WTC11 (cell line): ENCODE measurements around the gene IL1RN. TPM values are rescaled to one million over a fixed set of nuclear protein-coding genes. Genes with fewer than 3 reads are reported as not detected.

Experiments
- ATAC-seq: fragments of 200-7000 bp; cut with Tn5 transposase; 2 replicates; pipeline ENCODE4 v1.10.0; 2021; ENCODE audit warnings: mild to moderate bottlenecking, moderate library complexity
- CTCF ChIA-PET: fragments of 300-600 bp; sonication (Branson Sonifier 250); formaldehyde crosslinking; loops from one replicate; lab custom pipeline; 2021; ENCODE audit warnings: antibody characterized with exemption; lab: Charles Lee
- POLR2A ChIA-PET: fragments of 350-600 bp; sonication (Branson Sonifier 250); formaldehyde crosslinking; loops from one replicate; lab custom pipeline; 2021; ENCODE audit warnings: antibody characterized with exemption; lab: Charles Lee
- DNase-seq: peaks from one replicate; pipeline ENCODE4 v3.0.0; 2021; ENCODE audit warnings: low spot score
- H3K27ac Mint-ChIP-seq: 2 replicates; pipeline ENCODE4 v1.8.0; 2021; ENCODE audit warnings: mixed read lengths
- H3K27me3 Mint-ChIP-seq: 2 replicates; pipeline ENCODE4 v1.8.0; 2021; ENCODE audit warnings: low read depth, mild to moderate bottlenecking, moderate library complexity, mixed read lengths
- H3K36me3 Mint-ChIP-seq: 2 replicates; pipeline ENCODE4 v1.8.0; 2021; ENCODE audit warnings: mixed read lengths
- H3K4me1 Mint-ChIP-seq: 2 replicates; pipeline ENCODE4 v1.8.0; 2022; ENCODE audit warnings: mixed read lengths
- H3K4me3 Mint-ChIP-seq: 2 replicates; pipeline ENCODE4 v1.8.0; 2021; ENCODE audit warnings: mild to moderate bottlenecking, moderate library complexity, mixed read lengths
- H3K9me3 Mint-ChIP-seq: 2 replicates; pipeline ENCODE4 v1.8.0; 2021; ENCODE audit warnings: mixed read lengths
- CREB1 ChIP-seq: sonication (generic); formaldehyde crosslinking; IDR thresholded peaks from 2 replicates; pipeline ENCODE4 v1.8.0; 2023; ENCODE audit warnings: mild to moderate bottlenecking, missing genetic modification reagents
- CREM ChIP-seq: sonication (generic); formaldehyde crosslinking; IDR thresholded peaks from 2 replicates; pipeline ENCODE4 v1.8.1; 2022; ENCODE audit warnings: mild to moderate bottlenecking, missing genetic modification reagents, moderate library complexity
- ESRRA ChIP-seq: sonication (generic); formaldehyde crosslinking; IDR thresholded peaks from 2 replicates; pipeline ENCODE4 v1.8.1; 2022; ENCODE audit warnings: mild to moderate bottlenecking, missing genetic modification reagents, borderline replicate concordance
- FOXK1 ChIP-seq: sonication (generic); formaldehyde crosslinking; IDR thresholded peaks from 2 replicates; pipeline ENCODE4 v1.8.0; 2022; ENCODE audit warnings: mild to moderate bottlenecking, moderate library complexity, missing genetic modification reagents
- GRHL2 ChIP-seq: fragments of 250-450 bp; sonication (Bioruptor Pico); IDR thresholded peaks from 2 replicates; pipeline ENCODE4 v1.8.0; 2022; ENCODE audit warnings: mild to moderate bottlenecking, moderate library complexity; ENCODE audit not compliant: insufficient replicate concordance, severe bottlenecking
- JAZF1 ChIP-seq: fragments of 250-450 bp; sonication (Bioruptor Pico); IDR thresholded peaks from 2 replicates; pipeline ENCODE4 v1.9.0; 2021; ENCODE audit warnings: moderate library complexity, mild to moderate bottlenecking, inconsistent platforms
- KAT7 ChIP-seq: sonication (generic); formaldehyde crosslinking; IDR thresholded peaks from 2 replicates; pipeline ENCODE4 v1.8.1; 2023; ENCODE audit warnings: missing genetic modification reagents, mild to moderate bottlenecking, borderline replicate concordance
- MXD4 ChIP-seq: fragments of 250-450 bp; sonication (Bioruptor Pico); IDR thresholded peaks from 2 replicates; pipeline ENCODE4 v1.8.0; 2021; ENCODE audit warnings: mild to moderate bottlenecking, moderate library complexity, borderline replicate concordance
- NFE2L1 ChIP-seq: sonication (generic); formaldehyde crosslinking; IDR thresholded peaks from 2 replicates; pipeline ENCODE4 v1.8.1; 2023; ENCODE audit warnings: missing genetic modification reagents
- OVOL2 ChIP-seq: fragments of 250-450 bp; sonication (Bioruptor Pico); IDR thresholded peaks from 2 replicates; pipeline ENCODE4 v1.9.0; 2021; ENCODE audit warnings: mild to moderate bottlenecking, borderline replicate concordance
- PREB ChIP-seq: sonication (generic); formaldehyde crosslinking; IDR thresholded peaks from 2 replicates; pipeline ENCODE4 v1.8.1; 2022; ENCODE audit warnings: mild to moderate bottlenecking, missing genetic modification reagents, moderate library complexity, borderline replicate concordance
- TEAD1 ChIP-seq: sonication (generic); formaldehyde crosslinking; IDR thresholded peaks from 2 replicates; pipeline ENCODE4 v1.8.0; 2022; ENCODE audit warnings: mild to moderate bottlenecking, missing genetic modification reagents
- ZNF138 ChIP-seq: sonication (generic); formaldehyde crosslinking; conservative IDR thresholded peaks from 2 replicates; pipeline ENCODE4 v1.8.1; 2022; ENCODE audit warnings: mild to moderate bottlenecking, moderate library complexity, missing genetic modification reagents
- ZNF423 ChIP-seq: fragments of 250-450 bp; sonication (Bioruptor Pico); IDR thresholded peaks from 2 replicates; pipeline ENCODE4 v2.1.2; 2022; ENCODE audit warnings: mild to moderate bottlenecking, moderate library complexity
- ZNF671 ChIP-seq: fragments of 250-450 bp; sonication (Bioruptor Pico); IDR thresholded peaks from 2 replicates; pipeline ENCODE4 v1.8.0; 2021; ENCODE audit warnings: mild to moderate bottlenecking
- total RNA-seq: library from RNA; stranded (reverse); gene quantifications from 3 replicates; pipeline ENCODE4 v1.2.3, GENCODE V29; 2021
- TF ChIP-seq, protein P1 (sequence below): sonication (generic); formaldehyde crosslinking; IDR thresholded peaks from 2 replicates; pipeline ENCODE4 v1.8.0; 2022; ENCODE audit warnings: mild to moderate bottlenecking, missing genetic modification reagents
- TF ChIP-seq, protein P2 (sequence below): sonication (generic); formaldehyde crosslinking; conservative IDR thresholded peaks from 2 replicates; pipeline ENCODE4 v1.8.1; 2022; ENCODE audit warnings: mild to moderate bottlenecking, missing genetic modification reagents

Gene IL1RN
- total RNA-seq, 1 experiment from 2014 or later = not detected

GRCh38 chr2:113113807-113114206 lies 13.6 kb upstream of the IL1RN start (continued):
- TF ChIP-seq ZNF138 (CRISPR knock-in tag) (no peak), PREB (CRISPR knock-in tag) (no peak)

DNA sequence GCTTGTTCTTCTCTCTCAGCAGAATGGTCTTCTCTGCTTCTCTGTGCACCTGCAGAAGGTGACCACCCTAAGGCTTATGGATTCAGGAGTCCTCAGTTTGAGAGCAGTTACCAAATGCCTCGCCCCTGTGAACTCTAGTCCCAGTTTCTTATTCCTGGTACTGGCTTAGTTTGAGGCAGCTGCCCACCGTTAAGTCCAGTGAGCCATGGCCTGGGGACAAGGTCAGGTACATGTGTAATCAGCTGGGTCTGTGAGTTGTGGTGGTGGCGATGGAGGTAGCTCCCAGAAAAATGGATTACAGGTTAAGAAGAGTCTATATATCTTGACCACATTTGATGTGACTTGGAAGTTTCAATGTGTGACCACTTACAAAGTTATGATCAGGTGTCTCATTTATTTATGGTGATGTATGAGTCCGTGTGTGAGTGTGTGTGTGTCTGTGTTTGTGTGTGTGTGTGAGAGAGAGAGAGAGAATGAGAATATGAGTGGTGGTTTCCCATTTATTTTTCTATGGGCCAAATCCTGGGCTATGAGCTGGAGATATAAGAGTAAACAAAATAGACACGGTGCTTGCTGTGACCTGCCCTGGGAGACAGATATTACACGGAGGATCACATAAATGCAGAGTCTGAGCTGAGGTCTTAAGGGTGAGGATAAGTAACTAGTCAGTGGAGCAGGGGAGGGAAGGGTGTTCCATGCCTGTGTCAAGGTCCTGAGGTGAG lies 13.0 kb upstream of the IL1RN start:
- no peak overlapping the region for H3K27ac Mint-ChIP-seq
- no peaks in the 10 kb centered on the region for H3K36me3 Mint-ChIP-seq
- no peak overlapping the region for H3K4me3 Mint-ChIP-seq
- ATAC-seq (no peak), DNase-seq (no peak)
- no peaks in the 10 kb centered on the region for H3K27me3 Mint-ChIP-seq
- ChIA-PET CTCF (interaction anchor here (1.0 to 1.9 kb wide), 2 partner anchors 23 to 34 kb away, joined by 3 to 9 read pairs; no protein-coding TSS in a partner anchor), POLR2A (no interaction called here)
- TF ChIP-seq, protein P1, sequence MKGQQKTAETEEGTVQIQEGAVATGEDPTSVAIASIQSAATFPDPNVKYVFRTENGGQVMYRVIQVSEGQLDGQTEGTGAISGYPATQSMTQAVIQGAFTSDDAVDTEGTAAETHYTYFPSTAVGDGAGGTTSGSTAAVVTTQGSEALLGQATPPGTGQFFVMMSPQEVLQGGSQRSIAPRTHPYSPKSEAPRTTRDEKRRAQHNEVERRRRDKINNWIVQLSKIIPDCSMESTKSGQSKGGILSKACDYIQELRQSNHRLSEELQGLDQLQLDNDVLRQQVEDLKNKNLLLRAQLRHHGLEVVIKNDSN (CRISPR knock-in tag) = no peak
- no peaks in the 10 kb centered on the region for H3K9me3 Mint-ChIP-seq
- no peaks in the 10 kb centered on the region for H3K4me1 Mint-ChIP-seq

- Mint-ChIP-seq H3K36me3 (no peaks in the 10 kb centered on the region), H3K27me3 (peaks cover 5% of the 10 kb centered on the region; the same call in 1 of the 2 replicates)
Observed at GRCh38 chr2:113114996-113115395, 12.4 kb upstream of the IL1RN start.

GRCh38 chr2:113116100-113116958 lies 11.1 kb upstream of the IL1RN start:
- no peak for TF ChIP-seq GRHL2 (CRISPR knock-in tag)
- no peak for TF ChIP-seq CREM (CRISPR knock-in tag)
- Mint-ChIP-seq H3K27me3 (peaks cover 16% of the 10 kb centered on the region), H3K4me1 (no peaks in the 10 kb centered on the region), H3K9me3 (no peaks in the 10 kb centered on the region), H3K4me3 (no peak overlapping the region), H3K36me3 (no peaks in the 10 kb centered on the region), H3K27ac (no peak overlapping the region)
- DNase-seq (no peak), ATAC-seq (no peak)
- ChIA-PET CTCF (interaction anchor here (1.9 to 2.1 kb wide), 2 partner anchors 20 to 36 kb away, joined by 6 to 9 read pairs; no protein-coding TSS in a partner anchor), POLR2A (no interaction called here)

More at GRCh38 chr2:113114996-113115395, 12.4 kb upstream of the IL1RN start:
- H3K9me3 Mint-ChIP-seq = no peaks in the 10 kb centered on the region
- no peaks in the 10 kb centered on the region for H3K4me1 Mint-ChIP-seq
- TF ChIP-seq MXD4 (CRISPR knock-in tag) (no peak), KAT7 (CRISPR knock-in tag) (no peak), FOXK1 (CRISPR knock-in tag) (no peak), CREM (CRISPR knock-in tag) (no peak), JAZF1 (no peak), ESRRA (CRISPR knock-in tag) (no peak), ZNF423 (no peak), TEAD1 (CRISPR knock-in tag) (no peak), NFE2L1 (CRISPR knock-in tag) (no peak), CREB1 (no peak), ZNF671 (no peak), OVOL2 (no peak)
- TF ChIP-seq, protein P2, sequence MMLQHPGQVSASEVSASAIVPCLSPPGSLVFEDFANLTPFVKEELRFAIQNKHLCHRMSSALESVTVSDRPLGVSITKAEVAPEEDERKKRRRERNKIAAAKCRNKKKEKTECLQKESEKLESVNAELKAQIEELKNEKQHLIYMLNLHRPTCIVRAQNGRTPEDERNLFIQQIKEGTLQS = no peak
- TF ChIP-seq, protein P1 (CRISPR knock-in tag) = no peak
- POLR2A ChIA-PET = no interaction called here
- H3K4me3 Mint-ChIP-seq = no peak overlapping the region
- CTCF ChIA-PET = interaction anchor here (1.0 to 1.9 kb wide), 2 partner anchors 22 to 35 kb away, joined by 3 to 9 read pairs; no protein-coding TSS in a partner anchor
- no peak overlapping the region for H3K27ac Mint-ChIP-seq
- DNase-seq (no peak), ATAC-seq (no peak)
